ES-I3 (cell line): Measurements from ENCODE around the gene EFEMP2.
"Not testable (repeated sequence)": the region's sequence is repeated elsewhere in the genome, so short reads cannot be mapped to it uniquely, and the experiment has no call there.

Source experiments
- H3K36me3 ChIP-seq: 2 replicates; pipeline ENCODE4 v1.6.1; 2013; ENCODE audit warnings: mild to moderate bottlenecking, low read length, control low read depth, moderate library complexity; ENCODE audit not compliant: insufficient read depth
- H3K4me1 ChIP-seq: 2 replicates; pipeline ENCODE4 v1.6.1; 2013; ENCODE audit warnings: mild to moderate bottlenecking, control low read depth, low read length; ENCODE audit not compliant: insufficient read depth
- H3K9ac ChIP-seq: 2 replicates; pipeline ENCODE4 v1.6.1; 2013; ENCODE audit warnings: low read depth, mild to moderate bottlenecking, low read length, moderate library complexity
- H3K9me3 ChIP-seq: 2 replicates; pipeline ENCODE4 v1.6.1; 2013; ENCODE audit warnings: mild to moderate bottlenecking, low read length, moderate library complexity; ENCODE audit not compliant: control insufficient read depth, insufficient read depth

EFEMP2 gene

GRCh38 chr11:65832231-65832630 lies 40.4 kb downstream of the EFEMP2 start:
- H3K9ac ChIP-seq = 0 out of 2 replicates have a peak overlapping the region, but pooled peaks have one; percentile 58
- H3K9me3 ChIP-seq, H3K36me3 ChIP-seq, H3K4me1 ChIP-seq: not testable (repeated sequence)

- H3K4me1 ChIP-seq = 0 out of 2 replicates have a peak, but pooled peaks cover 4% of the 10 kb centered on the region
- H3K9ac ChIP-seq = no peak overlapping the region
- no peaks in the 10 kb centered on the region for H3K9me3 ChIP-seq
- no peaks in the 10 kb centered on the region for H3K36me3 ChIP-seq
Measured at GRCh38 chr11:65829459-65829858, 43.1 kb downstream of the EFEMP2 start.

DNA sequence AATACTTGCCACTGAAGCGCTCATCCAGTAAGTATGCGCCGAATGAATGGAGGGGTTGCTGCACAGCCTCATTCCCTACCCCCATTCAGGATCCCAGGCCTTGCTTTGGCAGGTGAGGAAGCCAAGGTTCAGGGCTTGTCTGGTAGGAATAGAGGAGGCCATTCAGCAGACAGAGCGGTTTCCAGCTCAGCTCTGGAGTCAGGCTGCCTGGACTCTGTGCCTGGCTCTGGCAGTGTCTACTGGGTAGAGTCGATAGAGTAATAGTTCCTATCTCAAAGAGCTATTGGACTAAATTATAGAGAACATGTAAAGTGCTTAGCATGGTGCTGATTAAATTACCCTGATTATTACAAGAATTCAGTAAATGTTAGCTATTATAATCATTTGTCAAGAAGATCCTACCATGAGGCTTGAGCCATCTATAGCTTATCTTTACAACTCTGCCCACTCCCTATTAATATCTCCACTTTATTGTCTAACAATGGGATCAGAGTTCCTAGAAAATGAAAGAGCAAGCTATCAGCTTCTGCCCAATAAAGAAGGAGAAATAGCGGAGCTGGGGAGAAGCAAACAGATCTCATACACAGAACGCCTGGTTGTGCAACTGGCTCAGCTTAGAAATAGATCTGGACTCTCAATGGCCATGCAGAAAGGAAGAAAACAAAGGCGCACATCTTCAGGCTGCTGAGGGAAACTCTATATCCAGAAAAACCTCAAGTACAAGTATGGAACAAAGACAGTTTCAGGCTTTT lies 45.4 kb downstream of the EFEMP2 start:
- Histone ChIP-seq H3K9ac (no peak overlapping the region), H3K4me1 (no peaks in the 10 kb centered on the region), H3K36me3 (no peaks in the 10 kb centered on the region), H3K9me3 (no peaks in the 10 kb centered on the region)

GRCh38 chr11:65822776-65823528 lies 49.6 kb downstream of the EFEMP2 start:
- Histone ChIP-seq H3K9me3 (no peaks in the 10 kb centered on the region), H3K36me3 (no peaks in the 10 kb centered on the region), H3K4me1 (no peaks in the 10 kb centered on the region), H3K9ac (no peak overlapping the region)

- H3K36me3 ChIP-seq = no peaks in the 10 kb centered on the region
- H3K4me1 ChIP-seq = no peaks in the 10 kb centered on the region
- H3K9me3 ChIP-seq = no peaks in the 10 kb centered on the region
- no peak overlapping the region for H3K9ac ChIP-seq
Measured at GRCh38 chr11:65821107-65821506, 51.5 kb downstream of the EFEMP2 start.

DNA sequence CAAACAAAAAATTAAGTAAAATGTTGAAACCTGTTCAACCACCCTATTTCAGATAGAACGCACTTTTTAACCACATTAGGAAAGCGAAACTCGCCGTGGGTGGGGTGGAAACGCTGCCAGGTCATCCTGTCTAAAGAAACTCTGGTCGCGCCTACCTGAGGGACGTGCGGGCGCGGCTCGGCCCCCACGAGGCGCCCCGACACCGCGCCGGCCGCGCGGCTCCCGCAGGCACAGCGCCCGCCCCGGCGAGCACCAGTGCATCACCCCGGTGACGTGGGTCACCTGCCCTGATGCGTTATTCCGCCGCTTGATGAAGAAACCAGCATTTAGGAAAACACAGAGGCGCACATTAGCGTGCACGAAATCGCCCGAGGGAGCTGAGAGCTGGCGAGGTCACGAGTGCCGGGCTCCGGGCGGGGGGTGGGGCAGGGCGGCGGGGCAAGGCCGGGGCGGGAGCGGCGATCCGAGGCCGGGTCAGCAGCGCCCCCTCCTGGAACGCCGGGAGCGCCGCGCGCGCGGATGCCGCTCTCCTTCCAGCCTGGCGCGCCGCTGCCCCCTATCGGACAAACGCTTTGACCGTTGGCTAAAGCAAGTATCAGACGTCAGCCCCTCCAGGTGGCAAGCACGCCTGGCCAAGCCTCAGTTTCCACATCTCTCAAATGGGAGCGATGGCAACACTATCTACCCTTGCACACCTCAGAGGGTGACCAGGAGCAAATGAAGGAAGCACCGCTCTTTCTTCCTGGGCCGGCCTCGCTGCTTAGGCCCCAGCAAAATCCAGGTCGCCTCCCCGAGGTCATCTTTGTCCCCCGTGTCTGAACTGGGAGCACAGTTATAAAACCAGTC lies 54.5 kb downstream of the EFEMP2 start:
- peak overlapping the region; percentile 93 for H3K9ac ChIP-seq
- no peaks in the 10 kb centered on the region for H3K9me3 ChIP-seq
- H3K36me3 ChIP-seq = no peaks in the 10 kb centered on the region
- H3K4me1 ChIP-seq = no peaks in the 10 kb centered on the region

- Histone ChIP-seq H3K9me3 (no peaks in the 10 kb centered on the region), H3K36me3 (no peaks in the 10 kb centered on the region), H3K4me1 (no peaks in the 10 kb centered on the region), H3K9ac (peak overlapping the region; percentile 93)
Measured at GRCh38 chr11:65817312-65817834, 55.2 kb downstream of the EFEMP2 start.

- Histone ChIP-seq H3K9ac (no peak overlapping the region), H3K9me3 (no peaks in the 10 kb centered on the region), H3K4me1 (no peaks in the 10 kb centered on the region), H3K36me3 (no peaks in the 10 kb centered on the region)
Measured at GRCh38 chr11:65816696-65817095, 55.9 kb downstream of the EFEMP2 start.
